Right atrium auricular region (tissue), 2 donors: Measurements from ENCODE around the gene RSBN1. TPM values are rescaled to one million over a fixed set of nuclear protein-coding genes. Genes with fewer than 3 reads are reported as not detected.
"Not testable (repeated sequence)": the region's sequence is repeated elsewhere in the genome, so short reads cannot be mapped to it uniquely, and the experiment has no call there.

ENCODE experiments used
- DNase-seq: peaks from one replicate; pipeline ENCODE4 v3.0.0-alpha.2; 2019; ENCODE audit warnings: low spot score
- H3K27ac ChIP-seq, 2 donors: fragments of 200-600 bp; sonication (generic); 1 replicate in 1 of 2; 2 replicates in 1 of 2; pipeline ENCODE4 v1.5.1; 2016 to 2019
- H3K27me3 ChIP-seq, 2 donors: fragments of 200-600 bp; sonication (generic); one replicate each; pipeline versions ENCODE4 v1.5.1 to v1.6.0; 2017 to 2019
- H3K36me3 ChIP-seq: fragments of 200-600 bp; sonication (generic); one replicate; pipeline ENCODE4 v1.5.1; 2016
- H3K4me1 ChIP-seq, 2 donors: fragments of 200-600 bp; sonication (generic); one replicate each; pipeline versions ENCODE4 v1.5.1 to v1.6.0; 2017 to 2019
- H3K4me3 ChIP-seq, 2 donors: fragments of 200-600 bp; sonication (generic); 1 replicate in 1 of 2; 2 replicates in 1 of 2; pipeline ENCODE4 v1.5.1; 2017 to 2019; ENCODE audit warnings: mild to moderate bottlenecking in 1 of 2, moderate library complexity in 1 of 2
- H3K9me3 ChIP-seq, 2 donors: fragments of 200-600 bp; sonication (generic); one replicate each; pipeline ENCODE4 v1.5.1; 2019
- CTCF ChIP-seq, 2 donors: fragments of 200-600 bp; sonication (generic); IDR thresholded peaks; one replicate each; pipeline ENCODE4 v1.5.1; 2019; ENCODE audit warnings: antibody characterized with exemption in 2 of 2
- total RNA-seq, 2 donors: library from RNA; depleted of rRNA; stranded (reverse); fragments of >200 nt; gene quantifications; one replicate each; pipeline ENCODE4 v1.1.0, GENCODE V29; 2016

RSBN1 gene
- total RNA-seq, 2 donors from 2014 or later: 9.6 to 13.9 TPM

DNA sequence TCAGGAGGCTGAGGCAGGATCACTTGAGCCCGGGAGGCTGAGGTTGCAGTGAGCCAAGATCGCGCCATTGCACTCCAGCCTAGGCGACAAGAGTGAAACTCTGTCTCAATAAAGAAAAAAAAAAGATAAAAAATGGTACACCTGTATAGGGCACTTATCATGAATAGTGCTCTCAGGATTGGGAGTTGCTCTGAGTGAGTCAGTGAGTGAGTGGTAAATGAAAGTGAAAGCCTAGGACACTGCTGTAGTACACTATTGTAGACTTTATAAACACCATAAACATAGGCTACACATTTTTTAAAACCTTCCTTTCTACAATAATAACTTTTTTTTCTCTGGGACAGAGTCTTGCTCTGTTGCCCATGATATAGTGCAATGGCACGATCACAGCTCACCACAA is 69.8 kb downstream of the RSBN1 start:
- no peak for DNase-seq
- Histone ChIP-seq H3K27ac (no peak overlapping the region), H3K9me3 (no peaks in the 10 kb centered on the region), H3K4me3 (no peak overlapping the region), H3K4me1 (no peaks in the 10 kb centered on the region), H3K36me3 (no peaks in the 10 kb centered on the region), H3K27me3 (no peaks in the 10 kb centered on the region)
- no peak for TF ChIP-seq CTCF (IDR thresholded peaks at IDR 0.05)

DNA sequence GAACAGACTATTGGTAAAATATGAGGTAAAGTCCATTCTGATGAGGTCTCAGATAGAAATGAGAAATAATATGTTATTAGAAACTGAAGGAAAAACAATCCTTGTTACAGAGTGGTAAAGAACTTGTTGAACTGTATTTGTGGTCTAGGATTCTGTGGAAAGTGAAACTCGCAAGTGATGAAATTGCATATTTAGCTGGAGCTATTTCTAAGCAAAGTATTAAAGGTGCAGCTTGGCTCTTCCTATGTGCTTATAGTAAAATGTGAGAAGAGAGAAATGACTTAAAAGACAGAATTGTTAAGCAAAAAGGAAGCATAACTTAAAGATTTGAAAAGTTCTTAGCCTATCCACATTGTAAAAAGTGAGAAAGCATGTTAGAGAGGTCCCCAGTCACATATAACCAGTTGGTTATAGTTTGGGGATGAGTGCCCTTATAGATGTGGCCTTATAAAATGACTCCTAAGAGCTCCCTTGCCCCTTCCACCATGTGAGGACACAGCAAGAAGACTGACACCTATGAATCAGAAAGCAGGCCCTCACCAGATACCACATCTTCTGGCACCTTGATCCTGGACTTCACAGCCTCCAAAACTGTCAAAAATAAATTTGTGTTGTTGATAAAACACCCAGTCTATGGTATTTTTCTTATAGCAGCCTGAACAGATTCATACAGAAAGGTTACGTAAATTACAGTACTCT is 77.8 kb downstream of the RSBN1 start:
- Histone ChIP-seq H3K4me3 (no peak overlapping the region), H3K4me1 (no peaks in the 10 kb centered on the region), H3K9me3 (no peaks in the 10 kb centered on the region), H3K36me3 (no peaks in the 10 kb centered on the region), H3K27ac (no peak overlapping the region), H3K27me3 (no peaks in the 10 kb centered on the region)
- DNase-seq: no peak
- TF ChIP-seq CTCF (IDR thresholded peaks at IDR 0.05): no peak

DNA sequence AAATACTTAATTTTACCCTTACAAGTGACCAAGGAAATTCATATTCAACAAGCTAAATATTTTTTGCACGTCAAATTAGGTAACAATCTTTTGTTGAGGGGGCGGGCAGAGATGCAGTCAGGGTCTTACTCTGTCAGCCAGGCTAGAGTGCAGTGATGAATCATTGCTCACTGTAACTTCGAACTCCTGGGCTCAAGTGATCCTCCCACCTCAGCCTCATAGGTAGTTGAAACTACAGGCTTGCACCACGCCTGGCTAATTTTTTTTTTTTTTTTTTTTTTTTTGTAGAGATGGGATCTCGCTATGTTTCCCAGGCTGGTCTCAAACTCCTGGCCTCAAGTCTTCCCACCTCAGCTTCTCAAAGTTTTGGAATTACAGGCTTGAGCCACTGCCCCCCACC is 79.5 kb downstream of the RSBN1 start:
- Histone ChIP-seq H3K27me3 (no peaks in the 10 kb centered on the region), H3K4me1 (no peaks in the 10 kb centered on the region), H3K4me3 (no peak overlapping the region), H3K9me3 (no peaks in the 10 kb centered on the region), H3K27ac (no peak overlapping the region), H3K36me3 (no peaks in the 10 kb centered on the region)
- TF ChIP-seq CTCF (IDR thresholded peaks at IDR 0.05): no peak
- no peak for DNase-seq

DNA sequence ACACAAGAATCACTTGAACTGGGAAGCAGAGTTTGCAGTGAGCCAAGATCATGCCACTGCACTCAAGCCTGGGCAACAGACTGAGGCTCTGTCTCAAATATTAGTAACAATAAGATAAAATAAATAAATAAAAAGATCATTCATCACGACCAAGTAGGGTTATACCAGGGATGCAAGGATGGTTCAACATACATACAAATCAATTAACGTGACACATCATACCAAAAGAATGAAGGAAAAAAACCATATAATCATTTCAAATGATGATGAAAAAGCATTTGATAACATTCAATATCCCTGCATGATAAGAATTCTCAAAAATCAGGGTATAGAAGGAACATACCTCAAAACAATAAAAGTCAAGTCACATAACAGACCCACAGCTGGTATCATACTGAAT is 91.3 kb downstream of the RSBN1 start:
- no peak for TF ChIP-seq CTCF (IDR thresholded peaks at IDR 0.05)
- no peaks in the 10 kb centered on the region for H3K27me3 ChIP-seq
- H3K4me3 ChIP-seq: no peak overlapping the region

GRCh38 chr1:113718621-113719020 is 93.7 kb downstream of the RSBN1 start:
- H3K9me3 ChIP-seq, H3K4me3 ChIP-seq, H3K27me3 ChIP-seq, H3K36me3 ChIP-seq, H3K4me1 ChIP-seq, H3K27ac ChIP-seq, DNase-seq: not testable (repeated sequence)

More for the DNA sequence above, 91.3 kb downstream of the RSBN1 start:
- no peaks in the 10 kb centered on the region for H3K4me1 ChIP-seq
- H3K36me3 ChIP-seq: peaks cover 14% of the 10 kb centered on the region
- no peak for DNase-seq
- H3K9me3 ChIP-seq: no peaks in the 10 kb centered on the region
- H3K27ac ChIP-seq: no peak overlapping the region

DNA sequence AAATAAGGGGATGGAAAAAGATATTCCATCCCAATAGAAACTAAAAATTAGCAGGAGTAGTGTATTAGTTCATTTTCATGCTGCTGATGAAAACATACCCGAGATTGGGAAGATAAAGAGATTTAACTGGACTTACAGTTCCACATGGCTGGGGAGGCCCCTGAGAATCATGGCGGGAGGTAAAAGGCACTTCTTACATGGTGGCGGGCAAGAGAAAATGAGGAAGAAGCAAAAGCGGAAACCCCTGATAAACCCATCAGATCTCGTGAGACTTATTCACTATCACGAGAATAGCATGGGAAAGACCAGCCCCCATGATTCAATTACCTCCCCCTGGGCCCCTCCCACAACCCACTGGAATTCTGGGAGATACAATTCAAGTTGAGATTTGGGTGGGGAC is 94.8 kb downstream of the RSBN1 start:
- not testable (repeated sequence) for H3K4me3 ChIP-seq, DNase-seq, H3K9me3 ChIP-seq, H3K4me1 ChIP-seq, H3K36me3 ChIP-seq, H3K27me3 ChIP-seq, H3K27ac ChIP-seq

DNA sequence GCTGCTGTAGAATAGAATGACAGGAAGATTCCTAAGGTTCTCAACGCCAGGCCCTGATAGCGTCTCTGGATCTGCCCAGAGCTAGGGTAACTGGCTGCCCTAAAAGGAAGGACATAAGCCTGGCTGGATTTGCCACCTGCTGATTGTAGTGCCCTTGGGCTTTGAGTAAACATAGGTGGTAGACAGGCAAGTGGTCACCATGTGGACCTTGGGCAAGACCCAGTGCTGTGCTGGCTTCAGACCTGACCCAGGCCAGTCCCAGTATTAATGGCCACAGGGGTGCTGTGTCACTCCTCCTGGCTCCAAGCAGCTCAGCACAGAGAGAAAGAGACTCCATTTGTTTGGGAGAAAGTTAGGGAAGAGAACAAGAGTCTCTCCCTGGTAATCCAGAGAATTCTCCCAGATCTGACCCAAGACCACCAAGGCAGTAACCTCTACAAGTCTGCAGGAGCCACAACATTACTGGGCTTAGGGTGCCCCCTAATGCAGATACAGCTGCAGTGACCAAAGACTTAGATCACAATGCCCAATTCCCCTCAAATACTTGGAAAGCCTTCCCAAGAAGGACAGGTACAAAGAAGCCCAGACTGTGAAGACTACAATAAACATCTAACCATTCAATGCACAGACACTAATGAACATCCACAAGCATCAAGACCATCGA is 97.5 kb downstream of the RSBN1 start:
- DNase-seq: no peak
- H3K27ac ChIP-seq: no peak overlapping the region
- H3K4me3 ChIP-seq: no peak overlapping the region
- H3K4me1 ChIP-seq: no peaks in the 10 kb centered on the region
- peaks cover 5% of the 10 kb centered on the region for H3K36me3 ChIP-seq
- H3K27me3 ChIP-seq: no peaks in the 10 kb centered on the region
- TF ChIP-seq CTCF (IDR thresholded peaks at IDR 0.05): no peak
- H3K9me3 ChIP-seq: no peaks in the 10 kb centered on the region
